Measurements from ENCODE around the gene AQP12A. TPM values are rescaled to one million over a fixed set of nuclear protein-coding genes. Genes with fewer than 3 reads are reported as not detected.
A peak's percentile ranks its signal among the peaks of the same experiment; 100 is the strongest.

The AQP12A gene
- total RNA-seq, 1 donor, result not detected

- TF ChIP-seq CTCF (IDR thresholded peaks at IDR 0.05; ENCODE audit: insufficient read depth, low read depth, low read length), result no peak
- DNase-seq (ENCODE audit: low read depth), result no peak
- no peak overlapping the region for H3K4me3 ChIP-seq (ENCODE audit: low read depth, low read length)
Observed at GRCh38 chr2:240732184-240732583, 40.5 kb downstream of the AQP12A start.

- no peak for DNase-seq (ENCODE audit: low read depth)
Observed at GRCh38 chr2:240732911-240733622, 41.4 kb downstream of the AQP12A start.

GRCh38 chr2:240733803-240734495, 42.3 kb downstream of the AQP12A start:
- H3K4me3 ChIP-seq (ENCODE audit: low read depth, low read length), result no peak overlapping the region
- no peak for DNase-seq (ENCODE audit: low read depth)
- TF ChIP-seq CTCF (IDR thresholded peaks at IDR 0.05; ENCODE audit: insufficient read depth, low read depth, low read length), result peak; percentile 18

More at GRCh38 chr2:240732911-240733622, 41.4 kb downstream of the AQP12A start:
- no peak for TF ChIP-seq CTCF (IDR thresholded peaks at IDR 0.05; ENCODE audit: insufficient read depth, low read depth, low read length)
- no peak overlapping the region for H3K4me3 ChIP-seq (ENCODE audit: low read depth, low read length)

GRCh38 chr2:240734756-240735155, 43.1 kb downstream of the AQP12A start:
- no peak for TF ChIP-seq CTCF (IDR thresholded peaks at IDR 0.05; ENCODE audit: insufficient read depth, low read depth, low read length)
- no peak for DNase-seq (ENCODE audit: low read depth)
- H3K4me3 ChIP-seq (ENCODE audit: low read depth, low read length), result no peak overlapping the region

GRCh38 chr2:240735476-240735875, 43.8 kb downstream of the AQP12A start:
- no peak for TF ChIP-seq CTCF (IDR thresholded peaks at IDR 0.05; ENCODE audit: insufficient read depth, low read depth, low read length)
- no peak for DNase-seq (ENCODE audit: low read depth)
- H3K4me3 ChIP-seq (ENCODE audit: low read depth, low read length), result no peak overlapping the region

- no peak for TF ChIP-seq CTCF (IDR thresholded peaks at IDR 0.05; ENCODE audit: insufficient read depth, low read depth, low read length)
- DNase-seq (ENCODE audit: low read depth), result no peak
- no peak overlapping the region for H3K4me3 ChIP-seq (ENCODE audit: low read depth, low read length)
Observed at GRCh38 chr2:240736281-240737250, 44.9 kb downstream of the AQP12A start.
